Astrocyte (in vitro differentiated cells and primary cell): ENCODE results near the gene FNDC5. TPM values are rescaled to one million over a fixed set of nuclear protein-coding genes. Genes with fewer than 3 reads are reported as not detected.
A peak's percentile ranks its signal among the peaks of the same experiment; 100 is the strongest.

Source experiments
- DNase-seq: peaks from one replicate; pipeline ENCODE4 v3.0.0-alpha.2; 2010; ENCODE audit warnings: low read depth
- FAIRE-seq: peaks from 2 replicates; lab custom pipeline; 2011; peaks lifted over from hg19 to GRCh38; lab: Jason Lieb, UNC
- H2AFZ ChIP-seq: 2 replicates; pipeline ENCODE4 v1.6.0; 2012; ENCODE audit warnings: low read depth, low read length, inconsistent platforms
- H3K27ac ChIP-seq: 2 replicates; pipeline ENCODE4 v1.5.1; 2011; ENCODE audit warnings: low read depth, low read length, inconsistent platforms
- H3K27me3 ChIP-seq: 2 replicates; pipeline ENCODE4 v1.6.0; 2011; ENCODE audit warnings: low read length, inconsistent platforms; ENCODE audit not compliant: insufficient read depth
- H3K36me3 ChIP-seq: 2 replicates; pipeline ENCODE4 v1.5.1; 2011; ENCODE audit warnings: low read length, inconsistent platforms; ENCODE audit not compliant: insufficient read depth
- H3K4me1 ChIP-seq: 2 replicates; pipeline ENCODE4 v1.5.1; 2011; ENCODE audit warnings: low read length, inconsistent platforms; ENCODE audit not compliant: insufficient read depth
- H3K4me2 ChIP-seq: 2 replicates; pipeline ENCODE4 v1.6.0; 2012; ENCODE audit warnings: low read length, inconsistent platforms
- H3K4me3 ChIP-seq: 2 replicates; pipeline ENCODE4 v1.5.1; 2011; ENCODE audit warnings: low read depth, mild to moderate bottlenecking, low read length, inconsistent platforms; ENCODE audit not compliant: insufficient read depth
- H3K79me2 ChIP-seq: 2 replicates; pipeline ENCODE4 v1.6.0; 2012; ENCODE audit warnings: mild to moderate bottlenecking, low read length, inconsistent platforms; ENCODE audit not compliant: insufficient read depth
- H3K9ac ChIP-seq: 2 replicates; pipeline ENCODE4 v1.6.0; 2012; ENCODE audit warnings: mild to moderate bottlenecking, low read length, inconsistent platforms
- H3K9me3 ChIP-seq: 2 replicates; pipeline ENCODE4 v1.5.1; 2012; ENCODE audit warnings: low read depth, mild to moderate bottlenecking, low read length, inconsistent platforms; ENCODE audit not compliant: insufficient read depth
- H4K20me1 ChIP-seq: 2 replicates; pipeline ENCODE4 v1.6.0; 2012; ENCODE audit warnings: low read length, inconsistent platforms; ENCODE audit not compliant: insufficient read depth
- H3K27ac Mint-ChIP-seq: one replicate; pipeline ENCODE4 v1.8.0; 2021; ENCODE audit warnings: mild to moderate bottlenecking, mixed read lengths; ENCODE audit not compliant: unreplicated experiment
- H3K27me3 Mint-ChIP-seq: one replicate; pipeline ENCODE4 v1.8.0; 2021; ENCODE audit warnings: low read depth, mixed read lengths; ENCODE audit not compliant: unreplicated experiment
- H3K36me3 Mint-ChIP-seq: one replicate; pipeline ENCODE4 v1.8.0; 2021; ENCODE audit warnings: low read depth, mixed read lengths; ENCODE audit not compliant: unreplicated experiment
- H3K4me1 Mint-ChIP-seq: one replicate; pipeline ENCODE4 v1.8.0; 2021; ENCODE audit warnings: low read depth, mixed read lengths; ENCODE audit not compliant: unreplicated experiment
- H3K4me3 Mint-ChIP-seq: one replicate; pipeline ENCODE4 v1.8.0; 2021; ENCODE audit warnings: mild to moderate bottlenecking, moderate library complexity, mixed read lengths; ENCODE audit not compliant: unreplicated experiment
- H3K9me3 Mint-ChIP-seq: one replicate; pipeline ENCODE4 v1.8.0; 2021; ENCODE audit warnings: mild to moderate bottlenecking, mixed read lengths; ENCODE audit not compliant: unreplicated experiment
- CTCF ChIP-seq: IDR thresholded peaks from 2 replicates; pipeline ENCODE4 v1.5.1; 2011; ENCODE audit warnings: low read depth, mild to moderate bottlenecking, inconsistent platforms, low read length, moderate library complexity; ENCODE audit not compliant: insufficient read depth
- EZH2 ChIP-seq: IDR thresholded peaks from 2 replicates; pipeline ENCODE4 v1.6.1; 2012; ENCODE audit warnings: mild to moderate bottlenecking, low read length, inconsistent platforms; ENCODE audit not compliant: insufficient read depth
- total RNA-seq: library from RNA; stranded (reverse); gene quantifications from 2 replicates; pipeline ENCODE4 v1.2.1, GENCODE V29; 2021

The FNDC5 gene
- total RNA-seq, 1 donor from 2014 or later: 0.39 TPM

GRCh38 chr1:32886828-32887414, 16.2 kb upstream of the FNDC5 start:
- Mint-ChIP-seq H3K9me3 (peaks cover 5% of the 10 kb centered on the region), H3K36me3 (peaks cover 3% of the 10 kb centered on the region), H3K4me3 (no peak overlapping the region), H3K4me1 (peaks cover 2% of the 10 kb centered on the region), H3K27me3 (peaks cover 63% of the 10 kb centered on the region), H3K27ac (no peak overlapping the region)
- no peak for TF ChIP-seq CTCF
- no peaks in the 10 kb centered on the region for H3K4me1 ChIP-seq
- H3K27me3 ChIP-seq: peaks cover 33% of the 10 kb centered on the region
- no peak overlapping the region for H2AFZ ChIP-seq
- H3K36me3 ChIP-seq: no peaks in the 10 kb centered on the region
- no peak overlapping the region for H3K4me3 ChIP-seq
- H3K79me2 ChIP-seq: no peaks in the 10 kb centered on the region
- no peaks in the 10 kb centered on the region for H3K9me3 ChIP-seq
- peak overlapping the region; percentile 55 for H3K4me2 ChIP-seq
- no peak overlapping the region for H3K9ac ChIP-seq
- DNase-seq (no peak), FAIRE-seq (no peak)
- H4K20me1 ChIP-seq: no peaks in the 10 kb centered on the region
- H3K27ac ChIP-seq: no peak overlapping the region

GRCh38 chr1:32886004-32886827, 15.5 kb upstream of the FNDC5 start, which contains the start of gene HPCA:
Gene HPCA, plus strand, starts transcription at chr1:32886491. Its CDS starts 2,408 bp downstream, at chr1:32888899.
- H3K36me3 Mint-ChIP-seq: peaks cover under 1% of the 10 kb centered on the region
- no peaks in the 10 kb centered on the region for H4K20me1 ChIP-seq
- no peaks in the 10 kb centered on the region for H3K36me3 ChIP-seq
- H3K27me3 ChIP-seq: peaks cover 31% of the 10 kb centered on the region
- DNase-seq (no peak), FAIRE-seq (no peak)
- no peak for TF ChIP-seq EZH2
- TF ChIP-seq CTCF: peak; percentile 45
- H2AFZ ChIP-seq: no peak within 1 kb of the TSS
- no peak within 1 kb of the TSS for H3K4me3 Mint-ChIP-seq
- H3K9me3 ChIP-seq: no peaks in the 10 kb centered on the region
- H3K4me1 ChIP-seq: no peaks in the 10 kb centered on the region
- H3K9me3 Mint-ChIP-seq: peaks cover 5% of the 10 kb centered on the region
- no peak within 1 kb of the TSS for H3K4me3 ChIP-seq
- no peak within 1 kb of the TSS for H3K9ac ChIP-seq
- no peak within 1 kb of the TSS for H3K27ac ChIP-seq
- no peak within 1 kb of the TSS for H3K27ac Mint-ChIP-seq
- peak within 1 kb of the TSS; percentile 55 for H3K4me2 ChIP-seq
- H3K27me3 Mint-ChIP-seq: peaks cover 61% of the 10 kb centered on the region
- peaks cover 2% of the 10 kb centered on the region for H3K4me1 Mint-ChIP-seq
- H3K79me2 ChIP-seq: no peaks in the 10 kb centered on the region

GRCh38 chr1:32885676-32886003, 14.9 kb upstream of the FNDC5 start:
- no peak for DNase-seq
- no peaks in the 10 kb centered on the region for H3K36me3 Mint-ChIP-seq
- no peak overlapping the region for H3K4me3 Mint-ChIP-seq
- Histone ChIP-seq H3K4me2 (no peak overlapping the region), H3K9me3 (no peaks in the 10 kb centered on the region), H3K27ac (no peak overlapping the region), H3K4me3 (no peak overlapping the region), H3K36me3 (no peaks in the 10 kb centered on the region), H2AFZ (no peak overlapping the region), H3K9ac (no peak overlapping the region), H3K4me1 (no peaks in the 10 kb centered on the region), H3K27me3 (peaks cover 29% of the 10 kb centered on the region), H3K79me2 (no peaks in the 10 kb centered on the region), H4K20me1 (no peaks in the 10 kb centered on the region)
- peaks cover 2% of the 10 kb centered on the region for H3K4me1 Mint-ChIP-seq
- H3K27ac Mint-ChIP-seq: no peak overlapping the region
- H3K27me3 Mint-ChIP-seq: peaks cover 61% of the 10 kb centered on the region
- TF ChIP-seq CTCF (no peak), EZH2 (no peak)
- H3K9me3 Mint-ChIP-seq: peaks cover 5% of the 10 kb centered on the region
- no peak for FAIRE-seq
